ENCODE measurements around the gene XRCC1. TPM values are rescaled to one million over a fixed set of nuclear protein-coding genes. Genes with fewer than 3 reads are reported as not detected.

The XRCC1 gene
- polyA plus RNA-seq, 3 donors = 13.1 to 23.0 (median 19.3) TPM

GRCh38 chr19:43511324-43511723 is 64.0 kb downstream of the XRCC1 start:
- Histone ChIP-seq H3K27ac (ENCODE audit: low read depth in 1 of 2, low read length in 2 of 2) (no peak overlapping the region), H3K4me2 (replicated peaks; ENCODE audit: extremely low read depth, low read length, poor library complexity, severe bottlenecking) (no peak overlapping the region), H3K79me2 (ENCODE audit: insufficient read depth, low read length) (peaks cover 6% of the 10 kb centered on the region), H4K20me1 (ENCODE audit: insufficient read depth, low read length) (no peaks in the 10 kb centered on the region), H3K27me3 (ENCODE audit: control insufficient read depth in 2 of 2, insufficient read depth in 2 of 2, low read length in 2 of 2) (no peaks in the 10 kb centered on the region), H3K4me3 (replicated peaks in 1 of 3; ENCODE audit: low read depth in 2 of 3, low read length in 3 of 3) (no peak overlapping the region), H3K36me3 (replicated peaks in 1 of 2; ENCODE audit: control insufficient read depth in 1 of 2, insufficient read depth in 2 of 2, low read length in 2 of 2) (peaks cover 46 to 73% of the 10 kb centered on the region in 2 donors), H3K4me1 (ENCODE audit: control insufficient read depth in 1 of 2, insufficient read depth in 2 of 2, low read length in 2 of 2) (no peaks in the 10 kb centered on the region), H3K9ac (ENCODE audit: insufficient read depth, low read length, poor library complexity, severe bottlenecking) (no peak overlapping the region), H2AFZ (ENCODE audit: insufficient read depth, low read depth, low read length, poor library complexity, severe bottlenecking) (no peak overlapping the region), H3K9me3 (replicated peaks in 1 of 2; ENCODE audit: control insufficient read depth in 1 of 2, insufficient read depth in 1 of 2, low read length in 2 of 2) (no peaks in the 10 kb centered on the region)
- WGBS (ENCODE audit: insufficient coverage) = 95% methylated on average over 4 of the region's 5 CpGs
- TF ChIP-seq, protein P1, sequence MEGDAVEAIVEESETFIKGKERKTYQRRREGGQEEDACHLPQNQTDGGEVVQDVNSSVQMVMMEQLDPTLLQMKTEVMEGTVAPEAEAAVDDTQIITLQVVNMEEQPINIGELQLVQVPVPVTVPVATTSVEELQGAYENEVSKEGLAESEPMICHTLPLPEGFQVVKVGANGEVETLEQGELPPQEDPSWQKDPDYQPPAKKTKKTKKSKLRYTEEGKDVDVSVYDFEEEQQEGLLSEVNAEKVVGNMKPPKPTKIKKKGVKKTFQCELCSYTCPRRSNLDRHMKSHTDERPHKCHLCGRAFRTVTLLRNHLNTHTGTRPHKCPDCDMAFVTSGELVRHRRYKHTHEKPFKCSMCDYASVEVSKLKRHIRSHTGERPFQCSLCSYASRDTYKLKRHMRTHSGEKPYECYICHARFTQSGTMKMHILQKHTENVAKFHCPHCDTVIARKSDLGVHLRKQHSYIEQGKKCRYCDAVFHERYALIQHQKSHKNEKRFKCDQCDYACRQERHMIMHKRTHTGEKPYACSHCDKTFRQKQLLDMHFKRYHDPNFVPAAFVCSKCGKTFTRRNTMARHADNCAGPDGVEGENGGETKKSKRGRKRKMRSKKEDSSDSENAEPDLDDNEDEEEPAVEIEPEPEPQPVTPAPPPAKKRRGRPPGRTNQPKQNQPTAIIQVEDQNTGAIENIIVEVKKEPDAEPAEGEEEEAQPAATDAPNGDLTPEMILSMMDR (IDR thresholded peaks at IDR 0.05) = no peak
- peaks cover 51 to 80% of the 10 kb centered on the region in 2 donors for H3K36me3 Mint-ChIP-seq
- H3K27me3 Mint-ChIP-seq (ENCODE audit: low read depth in 3 of 3) = no peaks in the 10 kb centered on the region
- no peak overlapping the region for H3K27ac Mint-ChIP-seq
- H3K9me3 Mint-ChIP-seq = no peaks in the 10 kb centered on the region
- no peak overlapping the region for H3K4me3 Mint-ChIP-seq
- no peak for DNase-seq
- H3K4me1 Mint-ChIP-seq = peaks cover 8% of the 10 kb centered on the region
- intact Hi-C loops (cut with micrococcal nuclease) = no loop called here

GRCh38 chr19:43510713-43511112 is 64.6 kb downstream of the XRCC1 start:
- peaks cover 56 to 83% of the 10 kb centered on the region in 2 donors for H3K36me3 Mint-ChIP-seq
- no peak overlapping the region for H3K27ac Mint-ChIP-seq
- Histone ChIP-seq H3K4me2 (replicated peaks; ENCODE audit: extremely low read depth, low read length, poor library complexity, severe bottlenecking) (no peak overlapping the region), H3K27me3 (ENCODE audit: control insufficient read depth in 2 of 2, insufficient read depth in 2 of 2, low read length in 2 of 2) (no peaks in the 10 kb centered on the region), H3K36me3 (replicated peaks in 1 of 2; ENCODE audit: control insufficient read depth in 1 of 2, insufficient read depth in 2 of 2, low read length in 2 of 2) (peaks cover 46 to 75% of the 10 kb centered on the region in 2 donors), H3K9me3 (replicated peaks in 1 of 2; ENCODE audit: control insufficient read depth in 1 of 2, insufficient read depth in 1 of 2, low read length in 2 of 2) (no peaks in the 10 kb centered on the region), H3K27ac (ENCODE audit: low read depth in 1 of 2, low read length in 2 of 2) (no peak overlapping the region), H3K79me2 (ENCODE audit: insufficient read depth, low read length) (peaks cover 4% of the 10 kb centered on the region), H4K20me1 (ENCODE audit: insufficient read depth, low read length) (no peaks in the 10 kb centered on the region), H3K9ac (ENCODE audit: insufficient read depth, low read length, poor library complexity, severe bottlenecking) (no peak overlapping the region), H3K4me3 (replicated peaks in 1 of 3; ENCODE audit: low read depth in 2 of 3, low read length in 3 of 3) (no peak overlapping the region), H3K4me1 (ENCODE audit: control insufficient read depth in 1 of 2, insufficient read depth in 2 of 2, low read length in 2 of 2) (peaks cover 0 to under 1% of the 10 kb centered on the region in 2 donors), H2AFZ (ENCODE audit: insufficient read depth, low read depth, low read length, poor library complexity, severe bottlenecking) (no peak overlapping the region)
- 100% methylated on average over 3 of the region's 9 CpGs for WGBS (ENCODE audit: insufficient coverage)
- H3K4me3 Mint-ChIP-seq = no peak overlapping the region
- intact Hi-C loops (cut with micrococcal nuclease) = no loop called here
- no peaks in the 10 kb centered on the region for H3K9me3 Mint-ChIP-seq
- DNase-seq = no peak
- no peaks in the 10 kb centered on the region for H3K27me3 Mint-ChIP-seq (ENCODE audit: low read depth in 3 of 3)
- H3K4me1 Mint-ChIP-seq = peaks cover 8% of the 10 kb centered on the region
- TF ChIP-seq, protein P1 (IDR thresholded peaks at IDR 0.05) = no peak

All from CD14-positive monocyte (primary cell).